Fibroblast of skin of scalp (primary cell): ENCODE data around the gene LAMC2.
A peak's percentile ranks its signal among the peaks of the same experiment; 100 is the strongest.
"Not testable (repeated sequence)": the region's sequence is repeated elsewhere in the genome, so short reads cannot be mapped to it uniquely, and the experiment has no call there.

Experiments used
- DNase-seq: peaks from one replicate; pipeline ENCODE4 v3.0.0-alpha.2; 2013

The LAMC2 gene

DNA sequence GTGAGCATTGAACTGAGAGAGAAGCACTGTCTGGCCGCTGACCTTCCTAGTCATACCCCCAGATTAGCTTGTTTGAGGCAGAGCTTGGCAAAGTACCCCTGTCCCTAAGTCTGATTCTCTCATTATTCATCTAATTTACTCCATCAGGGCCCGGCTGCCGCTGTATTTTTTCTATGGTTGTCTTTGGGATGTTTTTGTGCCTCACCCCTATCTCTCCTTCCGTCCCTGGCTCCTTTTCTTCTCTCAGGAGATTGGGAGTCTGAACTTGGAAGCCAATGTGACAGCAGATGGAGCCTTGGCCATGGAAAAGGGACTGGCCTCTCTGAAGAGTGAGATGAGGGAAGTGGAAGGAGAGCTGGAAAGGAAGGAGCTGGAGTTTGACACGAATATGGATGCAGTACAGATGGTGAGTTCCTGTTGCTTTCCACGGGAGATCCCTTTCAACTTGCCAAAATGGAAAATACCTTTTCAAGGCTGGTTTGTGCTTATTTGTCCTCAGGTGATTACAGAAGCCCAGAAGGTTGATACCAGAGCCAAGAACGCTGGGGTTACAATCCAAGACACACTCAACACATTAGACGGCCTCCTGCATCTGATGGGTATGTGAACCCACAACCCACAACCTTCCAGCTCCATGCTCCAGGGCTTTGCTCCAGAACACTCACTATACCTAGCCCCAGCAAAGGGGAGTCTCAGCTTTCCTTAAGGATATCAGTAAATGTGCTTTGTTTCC is 53.9 kb downstream of the LAMC2 start:
- DNase-seq: no peak

DNA sequence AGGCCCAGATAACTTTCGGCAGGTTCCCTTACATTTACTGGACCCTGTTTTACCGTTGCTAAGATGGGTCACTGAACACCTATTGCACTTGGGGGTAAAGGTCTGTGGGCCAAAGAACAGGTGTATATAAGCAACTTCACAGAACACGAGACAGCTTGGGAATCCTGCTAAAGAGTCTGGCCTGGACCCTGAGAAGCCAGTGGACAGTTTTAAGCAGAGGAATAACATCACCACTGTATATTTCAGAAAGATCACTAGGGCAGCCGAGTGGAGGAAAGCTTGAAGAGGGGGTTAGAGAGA is 54.4 kb downstream of the LAMC2 start:
- DNase-seq: no peak

DNA sequence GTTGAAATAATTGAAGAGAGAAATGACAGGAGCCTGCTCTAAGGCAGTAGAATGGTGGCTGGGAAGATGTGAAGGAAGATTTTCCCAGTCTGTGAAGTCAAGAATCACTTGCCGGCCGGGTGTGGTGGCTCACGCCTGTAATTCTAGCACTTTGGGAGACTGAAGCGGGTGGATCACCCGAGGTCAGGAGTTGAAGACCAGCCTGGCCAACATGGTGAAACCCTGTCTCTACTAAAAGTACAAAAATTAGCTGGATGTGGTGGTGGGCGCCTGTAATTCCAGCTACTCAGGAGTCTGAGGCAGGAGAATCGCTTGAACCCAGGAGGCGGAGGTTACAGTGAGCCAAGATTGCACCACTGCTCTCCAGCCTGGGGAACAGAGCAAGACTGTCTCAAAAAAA is 54.8 kb downstream of the LAMC2 start:
- DNase-seq: not testable (repeated sequence)

DNA sequence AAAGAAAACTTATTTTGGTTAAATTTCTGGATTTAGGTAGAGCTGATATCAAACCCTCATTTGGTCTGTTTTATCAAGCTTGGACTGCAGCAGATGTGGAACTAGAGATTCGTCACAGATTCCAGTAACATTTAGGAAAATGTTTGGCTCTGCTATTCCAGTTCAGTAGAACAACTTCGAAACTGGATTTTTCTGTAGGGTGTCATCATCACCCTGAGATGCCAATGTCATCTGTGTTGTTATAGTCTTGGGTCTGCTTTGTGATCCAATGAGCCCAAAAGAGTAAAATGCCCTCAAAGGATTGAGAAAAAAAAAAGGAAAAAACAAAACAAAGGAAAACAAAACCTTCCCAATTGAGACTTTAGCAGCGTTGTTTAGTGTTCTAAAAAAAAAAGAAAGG is 55.4 kb downstream of the LAMC2 start:
- no peak for DNase-seq

DNA sequence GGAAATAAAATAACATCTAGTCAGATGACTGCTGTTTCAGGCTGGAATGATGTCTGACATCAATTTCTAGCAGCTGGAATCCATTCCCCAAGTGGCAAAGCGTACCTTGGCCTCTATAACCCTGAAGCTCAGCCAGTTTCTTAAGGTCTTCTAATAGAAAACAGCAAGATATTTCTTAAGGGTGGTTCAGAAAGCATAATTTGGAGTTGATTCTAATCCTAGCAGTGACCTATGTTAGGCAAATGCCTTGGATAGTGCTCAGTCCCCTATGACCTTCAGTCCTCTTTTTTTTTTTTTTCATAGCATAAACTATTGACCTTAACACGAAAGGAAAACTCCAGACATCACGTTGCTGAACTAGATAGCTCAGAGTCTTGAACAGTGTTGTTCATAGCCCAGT is 56.5 kb downstream of the LAMC2 start:
- no peak for DNase-seq

DNA sequence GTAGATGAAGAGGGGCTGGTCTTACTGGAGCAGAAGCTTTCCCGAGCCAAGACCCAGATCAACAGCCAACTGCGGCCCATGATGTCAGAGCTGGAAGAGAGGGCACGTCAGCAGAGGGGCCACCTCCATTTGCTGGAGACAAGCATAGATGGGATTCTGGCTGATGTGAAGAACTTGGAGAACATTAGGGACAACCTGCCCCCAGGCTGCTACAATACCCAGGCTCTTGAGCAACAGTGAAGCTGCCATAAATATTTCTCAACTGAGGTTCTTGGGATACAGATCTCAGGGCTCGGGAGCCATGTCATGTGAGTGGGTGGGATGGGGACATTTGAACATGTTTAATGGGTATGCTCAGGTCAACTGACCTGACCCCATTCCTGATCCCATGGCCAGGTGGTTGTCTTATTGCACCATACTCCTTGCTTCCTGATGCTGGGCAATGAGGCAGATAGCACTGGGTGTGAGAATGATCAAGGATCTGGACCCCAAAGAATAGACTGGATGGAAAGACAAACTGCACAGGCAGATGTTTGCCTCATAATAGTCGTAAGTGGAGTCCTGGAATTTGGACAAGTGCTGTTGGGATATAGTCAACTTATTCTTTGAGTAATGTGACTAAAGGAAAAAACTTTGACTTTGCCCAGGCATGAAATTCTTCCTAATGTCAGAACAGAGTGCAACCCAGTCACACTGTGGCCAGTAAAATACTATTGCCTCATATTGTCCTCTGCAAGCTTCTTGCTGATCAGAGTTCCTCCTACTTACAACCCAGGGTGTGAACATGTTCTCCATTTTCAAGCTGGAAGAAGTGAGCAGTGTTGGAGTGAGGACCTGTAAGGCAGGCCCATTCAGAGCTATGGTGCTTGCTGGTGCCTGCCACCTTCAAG is 57.3 kb downstream of the LAMC2 start:
- no peak for DNase-seq

DNA sequence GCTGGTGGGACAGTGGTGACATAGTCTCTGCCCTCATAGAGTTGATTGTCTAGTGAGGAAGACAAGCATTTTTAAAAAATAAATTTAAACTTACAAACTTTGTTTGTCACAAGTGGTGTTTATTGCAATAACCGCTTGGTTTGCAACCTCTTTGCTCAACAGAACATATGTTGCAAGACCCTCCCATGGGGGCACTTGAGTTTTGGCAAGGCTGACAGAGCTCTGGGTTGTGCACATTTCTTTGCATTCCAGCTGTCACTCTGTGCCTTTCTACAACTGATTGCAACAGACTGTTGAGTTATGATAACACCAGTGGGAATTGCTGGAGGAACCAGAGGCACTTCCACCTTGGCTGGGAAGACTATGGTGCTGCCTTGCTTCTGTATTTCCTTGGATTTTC is 58.4 kb downstream of the LAMC2 start:
- DNase-seq: peak; percentile 92

DNA sequence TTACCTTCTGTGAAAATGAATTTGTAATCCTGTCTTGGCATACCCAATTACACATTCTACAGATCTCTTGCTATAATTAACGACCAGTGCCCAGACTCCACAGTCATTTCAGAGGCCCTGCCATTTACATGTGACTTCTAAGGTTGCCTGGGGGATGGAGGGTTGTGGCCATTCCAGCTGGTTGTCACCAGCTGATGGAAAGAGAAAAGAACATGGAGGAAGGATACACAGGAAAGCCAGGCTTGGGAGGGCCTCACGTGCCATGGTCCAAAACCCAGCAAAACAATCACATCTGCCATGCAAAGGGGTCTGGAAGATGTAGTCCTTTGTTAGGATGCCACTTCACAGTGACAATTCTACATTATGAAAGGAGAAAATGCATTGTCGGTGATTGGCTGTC is 59.3 kb downstream of the LAMC2 start:
- DNase-seq: no peak

DNA sequence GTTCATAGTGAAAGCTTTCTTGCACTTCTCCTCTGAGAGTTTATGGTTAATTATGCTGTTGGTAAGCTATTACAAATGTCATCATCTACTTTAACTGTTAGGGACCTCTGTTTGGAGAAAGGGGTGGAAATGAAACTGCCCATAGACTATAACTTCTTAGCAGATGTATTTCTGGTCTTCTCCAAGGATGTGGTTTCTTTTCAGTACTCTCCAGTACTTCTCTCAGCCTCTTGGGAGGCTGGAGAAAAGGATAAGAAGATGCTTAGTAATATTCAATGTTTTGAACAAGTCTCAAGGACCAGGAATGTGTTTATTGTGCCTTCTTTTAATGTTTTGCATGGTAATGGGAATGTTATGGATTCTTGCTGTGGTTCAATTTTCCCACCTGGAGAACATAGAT is 60.4 kb downstream of the LAMC2 start:
- DNase-seq: no peak

DNA sequence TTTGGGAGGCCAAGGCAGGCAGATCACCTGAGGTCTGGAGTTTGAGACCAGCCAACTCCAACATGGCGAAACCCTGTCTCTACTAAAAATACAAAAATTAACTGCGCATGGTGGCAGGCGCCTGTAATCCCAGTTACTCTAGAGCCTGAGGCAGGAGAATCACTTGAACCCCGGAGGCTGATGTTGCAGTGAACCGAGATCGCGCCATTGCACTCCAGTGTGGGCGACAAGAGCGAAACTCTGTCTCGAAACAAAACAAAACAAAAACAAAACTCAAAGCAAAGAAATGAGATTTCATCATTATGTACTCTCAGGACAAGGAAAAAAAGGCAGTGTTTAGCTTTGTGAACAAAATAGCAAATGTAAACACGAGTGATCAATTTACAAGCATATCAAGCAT is 61.0 kb downstream of the LAMC2 start:
- no peak for DNase-seq

DNA sequence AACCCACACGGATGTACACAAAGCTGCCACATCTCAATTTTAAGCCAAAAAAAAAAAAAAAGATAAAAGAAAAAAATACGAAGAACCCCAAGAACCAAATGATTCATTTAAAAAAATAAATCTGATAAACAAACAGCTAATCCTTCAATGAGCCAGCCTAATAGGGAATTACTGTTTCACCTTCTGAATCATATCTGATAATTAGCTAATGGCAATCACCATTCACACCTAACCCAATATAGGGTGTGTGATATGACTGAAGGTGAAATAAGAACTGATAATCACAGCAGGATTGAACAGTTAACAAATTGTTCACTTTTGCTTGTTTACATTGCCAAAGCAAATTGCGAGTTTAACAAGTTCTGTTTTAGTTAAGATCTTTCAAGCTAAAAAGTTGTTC is 61.4 kb downstream of the LAMC2 start:
- DNase-seq: no peak

DNA sequence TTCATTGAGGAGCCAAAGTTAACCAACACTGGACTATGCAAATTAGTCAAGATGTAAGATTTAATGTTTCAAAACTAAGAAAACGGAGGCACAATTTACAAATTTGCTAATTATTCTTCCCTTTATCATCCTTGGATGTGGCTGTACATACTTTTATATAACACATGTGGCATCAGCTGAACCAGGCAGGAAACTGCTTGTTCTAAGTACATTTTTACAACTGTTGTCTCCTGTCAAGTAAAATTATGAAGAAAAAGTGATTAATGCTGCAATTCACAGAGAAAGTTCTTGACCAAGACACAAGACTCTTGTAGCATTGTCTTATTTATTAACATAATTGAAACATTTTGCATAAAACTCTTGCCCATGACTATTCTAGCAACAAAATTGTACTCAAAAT is 61.9 kb downstream of the LAMC2 start:
- no peak for DNase-seq

DNA sequence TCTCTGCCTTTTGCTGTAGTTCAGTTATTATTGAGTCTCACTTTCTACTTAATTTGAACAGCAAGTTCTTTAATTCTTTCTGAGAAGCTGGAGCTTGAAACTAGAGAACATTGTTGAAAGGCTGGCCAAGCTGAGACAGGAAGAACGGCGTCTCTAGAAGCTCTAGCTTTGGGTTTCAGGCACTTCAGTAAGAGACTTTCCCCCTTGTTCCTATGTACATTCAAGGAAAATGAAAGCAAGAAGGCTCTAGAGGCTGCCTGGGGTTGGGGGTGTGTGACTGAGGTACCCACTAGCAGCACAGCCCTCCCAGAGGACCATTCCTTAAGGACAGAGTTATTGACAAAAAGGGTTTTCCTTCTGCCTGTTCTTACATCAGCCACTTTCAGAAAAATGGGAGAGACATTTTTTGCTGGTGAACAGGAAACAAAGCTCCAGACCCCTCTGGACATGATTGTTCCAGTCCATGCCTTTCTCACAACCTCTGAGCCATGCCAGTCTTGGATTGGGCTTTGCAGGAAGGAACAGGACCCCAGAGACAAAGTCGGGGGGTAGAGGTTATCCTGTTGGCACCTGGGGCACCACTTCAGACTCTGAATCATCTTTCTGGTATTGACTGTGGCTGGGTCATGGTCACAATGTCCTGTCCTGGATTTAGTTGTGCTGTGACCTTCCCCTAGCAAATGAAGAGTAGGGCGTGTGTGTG is 63.1 kb downstream of the LAMC2 start:
- no peak for DNase-seq

DNA sequence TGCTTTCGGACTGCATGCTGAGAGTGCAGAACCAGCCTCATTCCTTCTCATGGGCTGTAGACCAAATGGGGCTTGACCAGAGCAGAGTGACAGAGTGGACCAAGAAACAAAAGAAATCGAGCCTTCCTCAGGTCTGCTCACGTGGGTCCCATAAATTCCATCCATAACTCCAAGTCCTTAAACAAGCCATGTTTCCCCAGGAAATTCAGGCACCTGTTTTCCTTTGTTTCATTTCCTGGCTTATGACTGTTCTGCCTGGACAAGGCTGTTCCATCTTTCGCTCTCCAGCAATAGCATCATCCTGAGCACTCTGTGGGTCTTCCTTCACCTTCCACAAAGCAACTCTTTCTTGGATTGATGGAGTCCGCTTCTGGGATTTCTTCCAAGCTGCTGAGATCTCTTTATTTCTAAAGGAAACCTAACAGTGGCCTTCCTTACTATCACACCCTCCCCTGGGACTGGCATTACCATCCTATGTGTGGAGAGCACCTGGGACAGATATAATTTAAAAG is 63.9 kb downstream of the LAMC2 start:
- no peak for DNase-seq

DNA sequence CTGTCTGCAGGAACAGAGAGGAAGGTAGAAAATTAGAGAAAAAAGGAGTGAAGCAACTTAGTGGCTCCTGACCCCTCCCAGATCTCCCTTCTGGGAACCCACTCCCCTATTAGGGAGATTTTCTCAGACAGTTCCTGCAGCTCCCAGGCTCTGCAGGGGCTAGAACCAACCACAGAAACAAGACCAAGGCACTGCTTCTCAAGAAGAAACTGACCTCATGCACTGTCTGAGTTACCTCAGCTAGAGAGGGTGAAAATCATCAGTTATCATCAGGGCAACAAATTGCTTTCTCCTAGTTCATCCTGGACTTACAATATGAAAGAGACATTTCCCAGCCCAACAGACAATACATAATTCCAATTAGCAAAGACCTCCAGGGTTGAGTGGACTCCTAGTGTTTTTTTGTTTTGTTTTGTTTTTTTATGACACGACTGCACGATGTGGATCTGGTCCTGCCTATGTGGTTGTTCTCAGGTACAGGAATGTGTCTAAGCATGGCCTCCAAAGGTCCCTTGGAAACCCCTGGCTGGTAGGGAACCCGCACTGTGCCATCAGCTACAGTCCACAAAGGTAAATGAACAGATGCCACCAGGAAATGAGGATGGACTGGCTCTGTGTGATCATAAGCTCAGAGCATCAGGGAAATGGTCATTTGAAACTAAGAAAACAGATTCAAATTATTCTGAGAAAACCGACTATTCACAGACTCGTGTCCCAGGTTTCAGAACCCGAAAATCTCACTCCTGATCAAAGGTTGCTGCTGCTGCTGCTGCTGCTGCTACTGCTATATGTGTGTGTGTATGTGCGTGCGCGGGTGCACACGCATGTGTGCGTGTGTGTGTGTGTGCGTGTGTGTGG is 65.3 kb downstream of the LAMC2 start:
- no peak for DNase-seq

DNA sequence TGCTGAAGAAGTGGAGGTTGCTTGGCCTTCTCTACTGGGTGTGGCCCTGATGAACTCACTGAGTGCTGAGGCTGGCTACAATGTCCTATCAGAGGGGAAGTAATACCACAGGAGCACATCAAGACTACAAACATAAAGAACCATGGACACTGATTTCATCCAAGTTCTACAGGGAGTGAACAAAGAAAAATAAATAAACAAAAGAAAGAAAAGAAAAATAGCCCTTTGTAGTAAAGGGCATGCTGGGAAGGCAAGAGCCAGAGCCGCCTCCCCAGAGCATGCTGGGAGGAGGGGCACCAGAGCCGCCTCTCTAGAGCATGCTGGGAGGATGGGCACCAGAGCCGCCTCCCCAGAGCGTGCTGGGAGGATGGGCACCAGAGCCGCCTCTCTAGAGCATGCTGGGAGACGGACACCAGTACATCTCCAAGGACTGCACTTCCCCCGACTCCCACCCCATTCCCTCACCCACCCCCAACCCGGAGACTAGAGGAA is 65.9 kb downstream of the LAMC2 start:
- DNase-seq: no peak

DNA sequence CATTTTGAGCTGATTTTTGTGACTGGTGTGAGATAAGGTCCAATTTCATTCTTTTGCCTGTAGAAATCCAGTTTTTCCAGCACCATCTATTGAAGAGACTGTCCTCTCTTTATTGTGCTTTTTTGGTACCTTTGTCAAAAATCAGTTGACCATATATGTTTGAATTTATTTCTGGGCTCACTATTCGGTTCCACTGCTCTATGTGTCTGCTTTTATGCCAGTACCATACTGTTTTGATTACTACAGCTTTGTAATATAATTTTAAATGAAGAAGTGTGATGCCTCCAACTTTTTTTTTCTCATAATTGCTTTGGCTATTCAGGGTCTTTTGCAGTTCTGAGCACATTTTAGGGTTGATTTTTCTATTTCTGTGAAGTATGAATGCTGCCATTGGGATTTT is 69.0 kb downstream of the LAMC2 start:
- no peak for DNase-seq

DNA sequence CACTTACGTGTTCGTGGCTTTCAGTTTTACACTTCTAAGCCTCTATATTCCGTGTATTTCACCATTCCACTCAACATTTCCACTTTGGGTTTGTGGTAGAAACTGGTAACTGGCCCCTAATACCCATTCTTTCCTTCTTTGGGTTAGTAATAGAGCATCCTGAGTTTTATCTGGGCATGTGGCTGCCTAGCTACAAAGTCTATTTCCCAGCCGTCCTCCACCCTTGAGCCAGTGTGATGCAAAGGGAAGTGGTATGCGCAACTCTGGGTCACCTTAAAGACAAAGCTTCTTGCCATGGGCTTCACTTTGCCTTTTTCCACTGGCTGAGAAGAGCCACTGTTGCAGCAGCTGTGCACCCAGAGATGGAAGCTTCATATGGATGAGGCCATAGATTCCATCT is 73.9 kb downstream of the LAMC2 start:
- no peak for DNase-seq

DNA sequence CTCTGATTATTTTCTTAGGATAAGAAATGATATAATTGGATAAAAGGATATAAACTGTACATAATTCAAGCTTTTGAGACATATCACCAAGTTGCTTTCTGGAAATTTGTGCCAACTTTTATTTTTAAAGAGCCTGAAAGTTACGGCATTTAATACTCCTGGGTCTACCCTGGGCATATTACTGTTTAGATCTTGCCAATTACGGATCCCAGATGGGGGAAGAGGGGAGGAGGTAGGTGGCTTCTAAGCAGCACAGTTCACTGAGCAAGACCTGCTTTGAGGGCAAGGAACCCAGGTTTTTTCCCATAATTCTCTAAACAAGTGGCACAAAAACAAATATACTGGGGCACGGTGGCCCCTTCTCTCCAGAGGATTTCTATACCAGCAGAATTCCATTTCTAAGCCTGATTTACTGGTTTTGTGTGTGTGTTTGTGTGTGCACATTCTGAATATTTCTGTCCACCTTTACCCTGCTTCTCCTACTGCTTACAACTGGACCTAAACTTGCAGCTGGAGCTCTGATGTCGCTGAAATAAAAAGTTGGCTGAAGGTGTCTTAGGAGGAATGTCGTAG is 76.7 kb downstream of the LAMC2 start:
- DNase-seq: no peak

DNA sequence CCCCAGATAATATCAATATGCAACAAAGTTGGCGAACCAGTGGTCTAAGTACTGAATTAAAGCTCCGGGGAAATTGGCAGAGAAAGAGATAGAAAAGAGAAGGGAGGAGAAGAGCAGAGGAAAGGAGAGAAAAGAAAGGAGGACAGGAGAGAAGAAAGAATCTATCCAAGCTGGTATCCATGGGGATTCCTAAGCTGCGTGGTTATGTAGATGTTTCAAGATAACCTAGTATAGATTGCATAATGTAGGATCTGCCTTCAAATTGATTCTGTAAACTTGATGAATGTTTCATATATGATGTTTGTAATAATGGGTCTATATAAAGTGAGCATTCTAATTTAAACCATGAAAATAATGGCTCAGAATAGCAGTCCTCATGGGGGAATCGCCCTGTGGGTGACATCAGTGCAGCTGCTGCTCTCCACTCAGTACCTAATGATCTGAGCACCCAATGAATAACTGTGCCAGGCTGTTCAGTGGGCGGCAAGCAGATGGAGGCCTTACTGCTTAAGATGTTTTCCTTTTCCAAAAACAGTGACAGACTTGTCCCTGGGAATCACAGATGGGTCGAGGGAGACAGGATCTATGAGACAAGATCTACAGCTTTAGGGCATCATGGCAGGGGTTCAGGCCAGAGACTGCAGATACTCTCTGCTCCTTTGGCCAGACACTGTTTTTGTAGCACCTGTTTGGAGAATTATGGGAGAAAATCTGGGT is 78.0 kb downstream of the LAMC2 start:
- DNase-seq: no peak
